Nephron (organoid): Measurements from ENCODE around the gene SLC1A7.
A peak's percentile ranks its signal among the peaks of the same experiment; 100 is the strongest.

Source experiments
- H3K27ac Mint-ChIP-seq, 3 experiments: 2 replicates each; pipeline ENCODE4 v1.8.0; 2020; ENCODE audit warnings: mixed read lengths in 3 of 3, mild to moderate bottlenecking in 2 of 3, moderate library complexity in 1 of 3
- H3K27me3 Mint-ChIP-seq: 2 replicates; pipeline ENCODE4 v1.8.0; 2021; ENCODE audit warnings: low read depth, mild to moderate bottlenecking, moderate library complexity, mixed read lengths
- H3K36me3 Mint-ChIP-seq: 2 replicates; pipeline ENCODE4 v1.8.0; 2020; ENCODE audit warnings: low read depth, mixed read lengths
- H3K4me1 Mint-ChIP-seq: 2 replicates; pipeline ENCODE4 v1.8.0; 2020; ENCODE audit warnings: mixed read lengths
- H3K4me3 Mint-ChIP-seq, 3 experiments: 2 replicates each; pipeline ENCODE4 v1.8.0; 2020; ENCODE audit warnings: mild to moderate bottlenecking in 3 of 3, mixed read lengths in 3 of 3, moderate library complexity in 2 of 3
- H3K9me3 Mint-ChIP-seq: 2 replicates; pipeline ENCODE4 v1.8.0; 2020; ENCODE audit warnings: mixed read lengths
- CTCF ChIP-seq, 3 experiments: fragments of 200-600 bp; sonication (generic); IDR thresholded peaks; one replicate each; pipeline ENCODE4 v1.5.0; 2021; ENCODE audit warnings: antibody characterized with exemption in 3 of 3; ENCODE audit not compliant: unreplicated experiment in 3 of 3

Gene SLC1A7

GRCh38 chr1:53126495-53126894 lies 15.9 kb downstream of the SLC1A7 start:
- no peaks in the 10 kb centered on the region for H3K36me3 Mint-ChIP-seq
- H3K4me3 Mint-ChIP-seq: no peak overlapping the region
- H3K27ac Mint-ChIP-seq: peak overlapping the region in 1 of 3 experiments; percentile 15
- peaks cover 55% of the 10 kb centered on the region for H3K4me1 Mint-ChIP-seq
- no peaks in the 10 kb centered on the region for H3K9me3 Mint-ChIP-seq
- peaks cover 20% of the 10 kb centered on the region for H3K27me3 Mint-ChIP-seq
- no peak for TF ChIP-seq CTCF (IDR thresholded peaks at IDR 0.05; ENCODE audit: unreplicated experiment in 3 of 3)

GRCh38 chr1:53125623-53126360 lies 16.6 kb downstream of the SLC1A7 start:
- H3K36me3 Mint-ChIP-seq: no peaks in the 10 kb centered on the region
- H3K27me3 Mint-ChIP-seq: peaks cover 20% of the 10 kb centered on the region
- TF ChIP-seq CTCF (IDR thresholded peaks at IDR 0.05; ENCODE audit: unreplicated experiment in 3 of 3): no peak
- no peak overlapping the region for H3K4me3 Mint-ChIP-seq
- peak overlapping the region in 2 of 3 experiments; percentile 31 to 95 for H3K27ac Mint-ChIP-seq
- peaks cover 62% of the 10 kb centered on the region for H3K4me1 Mint-ChIP-seq
- H3K9me3 Mint-ChIP-seq: no peaks in the 10 kb centered on the region

- H3K4me1 Mint-ChIP-seq: peaks cover 68% of the 10 kb centered on the region
- peak overlapping the region in 2 of 3 experiments; percentile 95 for H3K27ac Mint-ChIP-seq
- no peaks in the 10 kb centered on the region for H3K36me3 Mint-ChIP-seq
- H3K9me3 Mint-ChIP-seq: no peaks in the 10 kb centered on the region
- H3K27me3 Mint-ChIP-seq: peaks cover 20% of the 10 kb centered on the region
- no peak overlapping the region for H3K4me3 Mint-ChIP-seq
- TF ChIP-seq CTCF (IDR thresholded peaks at IDR 0.05; ENCODE audit: unreplicated experiment in 3 of 3): no peak
These were observed 17.3 kb downstream of the SLC1A7 start for GRCh38 chr1:53125122-53125521.

- no peak for TF ChIP-seq CTCF (IDR thresholded peaks at IDR 0.05; ENCODE audit: unreplicated experiment in 3 of 3)
- Mint-ChIP-seq H3K9me3 (no peaks in the 10 kb centered on the region), H3K4me1 (peaks cover 70% of the 10 kb centered on the region), H3K36me3 (no peaks in the 10 kb centered on the region), H3K27ac (peak overlapping the region; percentile 80 to 95 (median 95)), H3K27me3 (peaks cover 11% of the 10 kb centered on the region), H3K4me3 (peak overlapping the region in 1 of 3 experiments; percentile 42)
These were observed 18.8 kb downstream of the SLC1A7 start for GRCh38 chr1:53123453-53124140.

- no peaks in the 10 kb centered on the region for H3K36me3 Mint-ChIP-seq
- peak overlapping the region in 1 of 3 experiments; percentile 80 for H3K27ac Mint-ChIP-seq
- TF ChIP-seq CTCF (IDR thresholded peaks at IDR 0.05; ENCODE audit: unreplicated experiment in 3 of 3): no peak
- H3K9me3 Mint-ChIP-seq: no peaks in the 10 kb centered on the region
- peaks cover 11% of the 10 kb centered on the region for H3K27me3 Mint-ChIP-seq
- H3K4me1 Mint-ChIP-seq: peaks cover 69% of the 10 kb centered on the region
- no peak overlapping the region for H3K4me3 Mint-ChIP-seq
These were observed 19.5 kb downstream of the SLC1A7 start for GRCh38 chr1:53122961-53123413.
